ENCODE results near the gene TTLL12. TPM values are rescaled to one million over a fixed set of nuclear protein-coding genes. Genes with fewer than 3 reads are reported as not detected.
A peak's percentile ranks its signal among the peaks of the same experiment; 100 is the strongest.

TTLL12 gene
- total and polyA plus RNA-seq, 5 experiments from 2014 or later, result 16.2 to 31.4 (median 26.0) TPM

- Mint-ChIP-seq H3K9me3 (no peaks in the 10 kb centered on the region), H3K4me1 (peaks cover 8 to 16% (median 12%) of the 10 kb centered on the region in 4 donors), H3K4me3 (peak overlapping the region in 1 of 10 donors; percentile 54), H3K27me3 (peaks cover 0 to 3% (median 0%) of the 10 kb centered on the region in 5 donors), H3K27ac (peak overlapping the region in 2 of 10 donors; percentile 19 to 49), H3K36me3 (no peaks in the 10 kb centered on the region)
- peak in 1 of 10 donors; percentile 51 for DNase-seq
- POLR2A ChIA-PET, result no interaction called here
- no peak for ATAC-seq
Observed at GRCh38 chr22:43202756-43203410, 15.9 kb upstream of the TTLL12 start.

GRCh38 chr22:43202326-43202725 is 15.4 kb upstream of the TTLL12 start:
- Mint-ChIP-seq H3K9me3 (no peaks in the 10 kb centered on the region), H3K4me1 (peaks cover 4 to 16% (median 12%) of the 10 kb centered on the region in 4 donors), H3K4me3 (no peak overlapping the region), H3K27me3 (peaks cover 0 to 3% (median 0%) of the 10 kb centered on the region in 5 donors), H3K36me3 (no peaks in the 10 kb centered on the region), H3K27ac (no peak overlapping the region)
- ATAC-seq (no peak), DNase-seq (peak in 1 of 10 donors; percentile 4)
- POLR2A ChIA-PET, result no interaction called here

GRCh38 chr22:43201486-43202219 is 14.7 kb upstream of the TTLL12 start:
- no peak for ATAC-seq

GRCh38 chr22:43200555-43200954 is 13.6 kb upstream of the TTLL12 start:
- H3K36me3 Mint-ChIP-seq, result no peaks in the 10 kb centered on the region
- H3K27me3 Mint-ChIP-seq, result peaks cover 0 to 3% (median 0%) of the 10 kb centered on the region in 5 donors
- DNase-seq, result peak in 1 of 10 donors; percentile 32
- H3K4me3 Mint-ChIP-seq, result no peak overlapping the region
- no peaks in the 10 kb centered on the region for H3K9me3 Mint-ChIP-seq
- H3K4me1 Mint-ChIP-seq, result peaks cover 0 to 6% (median 3%) of the 10 kb centered on the region in 4 donors
- POLR2A ChIA-PET, result no interaction called here
- no peak for ATAC-seq
- H3K27ac Mint-ChIP-seq, result no peak overlapping the region

More at GRCh38 chr22:43201486-43202219, 14.7 kb upstream of the TTLL12 start:
- peak in 1 of 10 donors; percentile 23 for DNase-seq
- Mint-ChIP-seq H3K36me3 (no peaks in the 10 kb centered on the region), H3K9me3 (no peaks in the 10 kb centered on the region), H3K4me3 (no peak overlapping the region), H3K4me1 (peaks cover 4 to 15% (median 11%) of the 10 kb centered on the region in 4 donors), H3K27me3 (peaks cover 0 to 3% (median 0%) of the 10 kb centered on the region in 5 donors), H3K27ac (no peak overlapping the region)
- POLR2A ChIA-PET, result no interaction called here

GRCh38 chr22:43200031-43200430 is 13.1 kb upstream of the TTLL12 start:
- H3K4me1 Mint-ChIP-seq, result peaks cover 0 to 3% (median 1%) of the 10 kb centered on the region in 4 donors
- POLR2A ChIA-PET, result interaction anchor here (0.5 kb wide), 1 partner anchor 11 kb away, joined by 5 read pairs; no protein-coding TSS in a partner anchor

GRCh38 chr22:43199541-43199940 is 12.6 kb upstream of the TTLL12 start:
- H3K4me1 Mint-ChIP-seq, result no peaks in the 10 kb centered on the region
- POLR2A ChIA-PET, result interaction anchor here (0.5 kb wide), 1 partner anchor 10 kb away, joined by 5 read pairs; no protein-coding TSS in a partner anchor
- H3K36me3 Mint-ChIP-seq, result no peaks in the 10 kb centered on the region
- DNase-seq (peak in 1 of 10 donors; percentile 47), ATAC-seq (no peak)
- H3K27me3 Mint-ChIP-seq, result peaks cover 0 to 3% (median 0%) of the 10 kb centered on the region in 5 donors
- H3K4me3 Mint-ChIP-seq, result no peak overlapping the region
- H3K27ac Mint-ChIP-seq, result peak overlapping the region in 1 of 10 donors; percentile 7
- H3K9me3 Mint-ChIP-seq, result no peaks in the 10 kb centered on the region

More at GRCh38 chr22:43200031-43200430, 13.1 kb upstream of the TTLL12 start:
- Mint-ChIP-seq H3K4me3 (no peak overlapping the region), H3K27ac (no peak overlapping the region), H3K9me3 (no peaks in the 10 kb centered on the region), H3K27me3 (peaks cover 0 to 3% (median 0%) of the 10 kb centered on the region in 5 donors), H3K36me3 (no peaks in the 10 kb centered on the region)
- DNase-seq (peak in 1 of 10 donors; percentile 36), ATAC-seq (no peak)

- Mint-ChIP-seq H3K4me1 (no peaks in the 10 kb centered on the region), H3K9me3 (no peaks in the 10 kb centered on the region), H3K27ac (no peak overlapping the region), H3K36me3 (no peaks in the 10 kb centered on the region), H3K4me3 (no peak overlapping the region), H3K27me3 (peaks cover 0 to 3% (median 0%) of the 10 kb centered on the region in 5 donors)
- DNase-seq, result peak in 1 of 10 donors; percentile 4
- no peak for ATAC-seq
- POLR2A ChIA-PET, result no interaction called here
Observed at GRCh38 chr22:43198936-43199335, 12.0 kb upstream of the TTLL12 start.

GRCh38 chr22:43198126-43198525 is 11.2 kb upstream of the TTLL12 start:
- H3K27ac Mint-ChIP-seq, result peak overlapping the region in 1 of 10 donors; percentile 49
- peaks cover 0 to 3% (median 0%) of the 10 kb centered on the region in 5 donors for H3K27me3 Mint-ChIP-seq
- no peak for ATAC-seq
- no peak overlapping the region for H3K4me3 Mint-ChIP-seq
- POLR2A ChIA-PET, result interaction anchor here (0.6 kb wide), 1 partner anchor 1011 kb away, joined by 3 read pairs; no protein-coding TSS in a partner anchor
- H3K4me1 Mint-ChIP-seq, result no peaks in the 10 kb centered on the region
- peak in 1 of 10 donors; percentile 10 for DNase-seq
- no peaks in the 10 kb centered on the region for H3K9me3 Mint-ChIP-seq
- H3K36me3 Mint-ChIP-seq, result no peaks in the 10 kb centered on the region

GRCh38 chr22:43197271-43197941 is 10.5 kb upstream of the TTLL12 start:
- DNase-seq (peak in 1 of 10 donors; percentile 4), ATAC-seq (no peak)
- peaks cover 0 to 3% (median 0%) of the 10 kb centered on the region in 5 donors for H3K27me3 Mint-ChIP-seq
- POLR2A ChIA-PET, result interaction anchor here (0.6 kb wide), 1 partner anchor 1011 kb away, joined by 3 read pairs; no protein-coding TSS in a partner anchor
- H3K4me1 Mint-ChIP-seq, result no peaks in the 10 kb centered on the region
- no peak overlapping the region for H3K27ac Mint-ChIP-seq
- no peaks in the 10 kb centered on the region for H3K36me3 Mint-ChIP-seq
- no peak overlapping the region for H3K4me3 Mint-ChIP-seq
- H3K9me3 Mint-ChIP-seq, result no peaks in the 10 kb centered on the region

- Mint-ChIP-seq H3K9me3 (peaks cover 0 to 3% (median 0%) of the 10 kb centered on the region in 9 donors), H3K4me3 (no peak overlapping the region), H3K4me1 (peaks cover 0 to 9% (median 4%) of the 10 kb centered on the region in 4 donors), H3K27ac (no peak overlapping the region), H3K36me3 (peaks cover 0 to 2% (median 0%) of the 10 kb centered on the region in 3 donors), H3K27me3 (peaks cover 0 to 2% (median 0%) of the 10 kb centered on the region in 5 donors)
- DNase-seq (no peak), ATAC-seq (no peak)
- POLR2A ChIA-PET, result no interaction called here
Observed at GRCh38 chr22:43191831-43192230, 4.9 kb upstream of the TTLL12 start.

- Mint-ChIP-seq H3K4me1 (peaks cover 8 to 25% (median 18%) of the 10 kb centered on the region in 4 donors), H3K9me3 (peaks cover 0 to 3% (median 0%) of the 10 kb centered on the region in 9 donors), H3K27ac (peak overlapping the region in 9 of 10 donors; percentile 49 to 95 (median 91)), H3K4me3 (peak overlapping the region in 8 of 10 donors; percentile 37 to 71 (median 54)), H3K36me3 (peaks cover 0 to 2% (median 0%) of the 10 kb centered on the region in 3 donors), H3K27me3 (peaks cover 0 to 2% (median 0%) of the 10 kb centered on the region in 5 donors)
- DNase-seq (peak in 1 of 10 donors; percentile 51), ATAC-seq (no peak)
- POLR2A ChIA-PET, result interaction anchor here (0.6 to 1.5 kb wide), 5 partner anchors 10 to 330 kb away, joined by 3 to 5 read pairs (median 4); no protein-coding TSS in a partner anchor
Observed at GRCh38 chr22:43188829-43189545, 2.1 kb upstream of the TTLL12 start.
